Neuron (in vitro differentiated cells): ENCODE results near the gene HSPBAP1.
"Not testable (repeated sequence)": the region's sequence is repeated elsewhere in the genome, so short reads cannot be mapped to it uniquely, and the experiment has no call there.

ENCODE experiments used
- H2AFZ ChIP-seq: one replicate; pipeline ENCODE4 v1.6.1; 2013; ENCODE audit warnings: low read depth, mild to moderate bottlenecking, inconsistent platforms, low read length, moderate library complexity
- H3K27me3 ChIP-seq: one replicate; pipeline ENCODE4 v1.6.1; 2013; ENCODE audit warnings: low read length; ENCODE audit not compliant: insufficient read depth
- H3K36me3 ChIP-seq: one replicate; pipeline ENCODE4 v1.6.1; 2013; ENCODE audit warnings: low read length; ENCODE audit not compliant: insufficient read depth
- H3K4me1 ChIP-seq: one replicate; pipeline ENCODE4 v1.6.1; 2013; ENCODE audit warnings: low read length; ENCODE audit not compliant: insufficient read depth
- H3K4me3 ChIP-seq: 2 replicates; pipeline ENCODE4 v1.5.1; 2013; ENCODE audit warnings: mild to moderate bottlenecking, low read length, moderate library complexity
- H3K9me3 ChIP-seq: one replicate; pipeline ENCODE4 v1.6.1; 2013; ENCODE audit warnings: low read length

Gene HSPBAP1

GRCh38 chr3:122719273-122719921, 74.2 kb downstream of the HSPBAP1 start:
- H3K4me3 ChIP-seq, result no peak overlapping the region
- H3K9me3 ChIP-seq, result no peaks in the 10 kb centered on the region
- no peaks in the 10 kb centered on the region for H3K27me3 ChIP-seq
- H2AFZ ChIP-seq, result no peak overlapping the region
- no peaks in the 10 kb centered on the region for H3K36me3 ChIP-seq
- H3K4me1 ChIP-seq, result peaks cover 13% of the 10 kb centered on the region

DNA sequence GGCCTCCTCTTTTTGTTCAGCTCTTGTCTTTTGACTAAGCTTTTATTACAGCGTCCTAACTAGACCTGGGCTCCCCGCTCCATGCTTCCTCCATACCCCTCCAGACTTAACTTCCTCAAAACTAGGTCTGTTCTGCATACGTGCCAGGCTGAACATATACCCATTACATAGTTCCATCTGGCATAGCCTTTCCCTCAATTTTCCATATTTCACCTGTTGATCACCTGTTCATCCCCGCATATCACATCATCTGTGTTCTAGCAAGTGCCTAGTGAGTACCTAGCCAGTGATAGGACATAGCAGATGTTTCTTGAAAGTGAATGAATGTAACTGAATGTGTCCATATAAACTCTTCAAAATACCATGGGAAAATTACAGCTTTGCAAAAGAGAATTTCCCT, 77.0 kb downstream of the HSPBAP1 start:
- Histone ChIP-seq H2AFZ (no peak overlapping the region), H3K27me3 (no peaks in the 10 kb centered on the region), H3K4me3 (no peak overlapping the region), H3K4me1 (peaks cover 13% of the 10 kb centered on the region), H3K9me3 (no peaks in the 10 kb centered on the region), H3K36me3 (no peaks in the 10 kb centered on the region)

- Histone ChIP-seq H3K9me3 (no peaks in the 10 kb centered on the region), H3K36me3 (no peaks in the 10 kb centered on the region), H3K4me1 (peaks cover 13% of the 10 kb centered on the region), H3K4me3 (no peak overlapping the region), H3K27me3 (no peaks in the 10 kb centered on the region), H2AFZ (no peak overlapping the region)
Measured at GRCh38 chr3:122714273-122714672, 79.4 kb downstream of the HSPBAP1 start.

DNA sequence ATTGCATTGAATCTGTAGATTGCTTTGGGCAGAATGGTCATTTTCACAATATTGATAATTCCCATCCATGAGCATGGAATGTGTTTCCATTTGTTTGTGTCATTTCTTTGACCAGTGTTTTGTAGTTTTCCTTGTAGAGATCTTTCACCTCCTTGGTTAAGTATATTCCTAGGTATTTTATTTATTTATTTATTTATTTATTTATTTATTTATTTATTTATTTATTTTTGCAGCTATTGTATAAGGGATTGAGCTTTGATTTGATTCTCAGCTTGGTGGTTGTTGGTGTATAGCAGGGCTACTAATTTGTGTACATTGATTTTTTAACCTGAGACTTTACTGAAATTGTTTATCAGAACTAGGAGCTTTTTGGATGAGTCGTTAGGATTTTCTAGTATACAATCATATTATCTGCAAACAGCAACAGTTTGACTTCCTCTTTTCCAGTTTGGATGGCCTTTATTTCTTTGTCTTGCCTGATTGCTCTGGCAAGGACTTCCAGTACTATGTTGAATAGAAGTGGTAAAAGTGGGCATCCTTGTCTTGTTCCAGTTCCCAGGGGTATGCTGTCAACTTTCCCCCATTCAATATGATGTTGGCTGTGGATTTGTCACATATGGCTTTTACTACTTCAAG, 82.9 kb downstream of the HSPBAP1 start:
- H3K36me3 ChIP-seq, H2AFZ ChIP-seq, H3K4me3 ChIP-seq, H3K9me3 ChIP-seq, H3K4me1 ChIP-seq, H3K27me3 ChIP-seq: not testable (repeated sequence)

DNA sequence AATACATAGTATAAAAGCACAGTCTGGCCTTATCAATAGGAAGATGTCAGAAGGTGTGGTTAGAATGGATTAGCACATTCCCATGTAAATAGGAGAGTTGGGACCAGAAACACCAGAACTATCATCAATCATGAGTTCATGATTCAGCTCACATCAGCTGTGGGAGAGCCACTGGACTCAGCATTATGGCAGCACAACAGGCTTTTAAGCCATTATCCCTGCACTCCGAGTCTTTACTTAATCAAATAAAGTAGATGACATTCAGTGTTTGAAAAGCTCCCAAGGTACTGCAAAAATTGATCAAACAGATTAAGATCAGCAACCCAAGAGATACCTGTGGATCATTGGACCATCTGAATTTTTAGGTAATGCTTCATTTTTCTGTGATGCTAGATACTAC, 88.3 kb downstream of the HSPBAP1 start:
- Histone ChIP-seq H3K4me1 (no peaks in the 10 kb centered on the region), H2AFZ (no peak overlapping the region), H3K36me3 (no peaks in the 10 kb centered on the region), H3K4me3 (no peak overlapping the region), H3K9me3 (no peaks in the 10 kb centered on the region), H3K27me3 (no peaks in the 10 kb centered on the region)

GRCh38 chr3:122700193-122700592, 93.4 kb downstream of the HSPBAP1 start:
- Histone ChIP-seq H3K9me3 (no peaks in the 10 kb centered on the region), H3K27me3 (no peaks in the 10 kb centered on the region), H3K4me1 (no peaks in the 10 kb centered on the region), H3K4me3 (no peak overlapping the region), H3K36me3 (no peaks in the 10 kb centered on the region), H2AFZ (no peak overlapping the region)

GRCh38 chr3:122697952-122698620, 95.5 kb downstream of the HSPBAP1 start:
- Histone ChIP-seq H3K9me3 (no peaks in the 10 kb centered on the region), H3K36me3 (no peaks in the 10 kb centered on the region), H3K27me3 (no peaks in the 10 kb centered on the region)

GRCh38 chr3:122695927-122696561, 97.6 kb downstream of the HSPBAP1 start:
- Histone ChIP-seq H3K4me1 (no peaks in the 10 kb centered on the region), H3K9me3 (no peaks in the 10 kb centered on the region), H3K27me3 (no peaks in the 10 kb centered on the region), H3K4me3 (no peak overlapping the region), H3K36me3 (no peaks in the 10 kb centered on the region), H2AFZ (no peak overlapping the region)

More at GRCh38 chr3:122697952-122698620, 95.5 kb downstream of the HSPBAP1 start:
- Histone ChIP-seq H3K4me3 (no peak overlapping the region), H2AFZ (no peak overlapping the region), H3K4me1 (no peaks in the 10 kb centered on the region)

- Histone ChIP-seq H3K4me3 (no peak overlapping the region), H3K4me1 (no peaks in the 10 kb centered on the region), H3K9me3 (no peaks in the 10 kb centered on the region), H3K27me3 (no peaks in the 10 kb centered on the region), H2AFZ (no peak overlapping the region), H3K36me3 (no peaks in the 10 kb centered on the region)
Measured at GRCh38 chr3:122694966-122695365, 98.7 kb downstream of the HSPBAP1 start.

DNA sequence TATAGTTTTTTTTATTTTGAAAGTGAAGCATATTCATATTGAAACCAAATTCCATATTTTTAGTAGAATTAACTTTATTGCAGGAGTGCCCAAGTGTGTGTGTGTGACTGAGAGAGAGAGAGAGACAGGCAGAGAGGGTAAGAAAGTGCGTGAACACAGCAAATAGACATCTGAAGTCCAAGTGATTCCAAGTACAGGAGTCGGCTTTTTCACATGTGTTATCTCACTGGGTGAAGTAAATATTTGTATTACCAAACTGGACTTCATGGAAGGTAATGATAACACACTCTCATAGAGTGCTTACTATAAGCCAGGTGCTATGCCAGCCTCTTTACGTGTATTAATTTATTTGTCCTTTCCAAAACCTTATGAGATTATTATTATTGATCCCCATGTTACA, 101.0 kb downstream of the HSPBAP1 start:
- no peak overlapping the region for H2AFZ ChIP-seq
- H3K4me1 ChIP-seq, result no peaks in the 10 kb centered on the region
- no peak overlapping the region for H3K4me3 ChIP-seq
- H3K9me3 ChIP-seq, result no peaks in the 10 kb centered on the region
- H3K27me3 ChIP-seq, result no peaks in the 10 kb centered on the region
- H3K36me3 ChIP-seq, result no peaks in the 10 kb centered on the region

GRCh38 chr3:122691195-122691594, 102.4 kb downstream of the HSPBAP1 start:
- no peaks in the 10 kb centered on the region for H3K36me3 ChIP-seq
- H3K4me3 ChIP-seq, result no peak overlapping the region
- H3K27me3 ChIP-seq, result no peaks in the 10 kb centered on the region
- no peak overlapping the region for H2AFZ ChIP-seq
- no peaks in the 10 kb centered on the region for H3K4me1 ChIP-seq
- H3K9me3 ChIP-seq, result no peaks in the 10 kb centered on the region

DNA sequence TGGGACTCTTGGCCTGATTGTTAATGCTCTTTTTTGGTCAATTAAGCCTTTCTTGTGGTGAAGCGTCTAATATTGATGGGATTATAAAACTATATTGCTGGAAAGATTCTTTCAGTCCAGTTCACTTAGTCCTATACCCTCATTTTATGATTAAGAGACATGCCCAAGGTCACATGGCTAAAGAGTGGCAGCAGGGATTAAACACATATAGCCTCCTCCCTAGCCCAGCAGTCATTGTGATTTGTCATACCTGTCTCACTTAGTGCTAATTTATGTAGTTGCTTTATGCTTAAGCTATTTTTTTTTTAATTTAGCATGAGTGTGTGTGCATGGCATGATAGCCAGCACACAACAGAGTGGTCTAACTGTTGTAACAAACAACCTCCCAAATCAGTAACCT, 103.5 kb downstream of the HSPBAP1 start:
- no peaks in the 10 kb centered on the region for H3K4me1 ChIP-seq
- no peaks in the 10 kb centered on the region for H3K36me3 ChIP-seq

More for the DNA sequence above, 103.5 kb downstream of the HSPBAP1 start:
- no peaks in the 10 kb centered on the region for H3K9me3 ChIP-seq
- no peaks in the 10 kb centered on the region for H3K27me3 ChIP-seq
- H2AFZ ChIP-seq, result no peak overlapping the region
- H3K4me3 ChIP-seq, result no peak overlapping the region
